ENCODE results near the gene PLAGL2.
"Not testable (repeated sequence)": the region's sequence is repeated elsewhere in the genome, so short reads cannot be mapped to it uniquely, and the experiment has no call there.

The PLAGL2 gene

GRCh38 chr20:32207626-32208498 is at the start of gene PLAGL2, which contains the start of gene POFUT1:
Gene PLAGL2 (minus strand): TSS chr20:32207743. CDS start chr20:32202178, 5,565 bp downstream.
Gene POFUT1 (plus strand): TSS chr20:32207880. CDS start chr20:32207942, 62 bp downstream.
- DNase-seq: peak; percentile 81

GRCh38 chr20:32252189-32252588 is 44.6 kb upstream of the PLAGL2 start:
- DNase-seq: no peak

GRCh38 chr20:32251470-32251869 is 43.9 kb upstream of the PLAGL2 start:
- DNase-seq: no peak

- DNase-seq: no peak
Observed at GRCh38 chr20:32249030-32249738, 41.6 kb upstream of the PLAGL2 start.

- DNase-seq: no peak
Observed at GRCh38 chr20:32248043-32248442, 40.5 kb upstream of the PLAGL2 start.

- DNase-seq: not testable (repeated sequence)
Observed at GRCh38 chr20:32246208-32246607, 38.7 kb upstream of the PLAGL2 start.

GRCh38 chr20:32244959-32245358 is 37.4 kb upstream of the PLAGL2 start:
- no peak for DNase-seq

- DNase-seq: no peak
Observed at GRCh38 chr20:32244150-32244823, 36.7 kb upstream of the PLAGL2 start.

- no peak for DNase-seq
Observed at GRCh38 chr20:32241807-32242206, 34.3 kb upstream of the PLAGL2 start.

- no peak for DNase-seq
Observed at GRCh38 chr20:32240205-32240604, 32.7 kb upstream of the PLAGL2 start.

GRCh38 chr20:32238483-32239425 is 31.2 kb upstream of the PLAGL2 start:
- no peak for DNase-seq

- no peak for DNase-seq
Observed at GRCh38 chr20:32237419-32237818, 29.9 kb upstream of the PLAGL2 start.

- DNase-seq: no peak
Observed at GRCh38 chr20:32236819-32237218, 29.3 kb upstream of the PLAGL2 start.

GRCh38 chr20:32236048-32236533 is 28.5 kb upstream of the PLAGL2 start:
- DNase-seq: no peak

GRCh38 chr20:32235331-32236047 is 27.9 kb upstream of the PLAGL2 start:
- DNase-seq: no peak

GRCh38 chr20:32234135-32234808 is 26.7 kb upstream of the PLAGL2 start:
- no peak for DNase-seq

GRCh38 chr20:32233286-32233685 is 25.7 kb upstream of the PLAGL2 start:
- no peak for DNase-seq

GRCh38 chr20:32232326-32232886 is 24.9 kb upstream of the PLAGL2 start:
- DNase-seq: no peak

GRCh38 chr20:32231847-32232246 is 24.3 kb upstream of the PLAGL2 start:
- DNase-seq: no peak

GRCh38 chr20:32231245-32231644 is 23.7 kb upstream of the PLAGL2 start:
- no peak for DNase-seq
